HK-2 (cell line): ENCODE results near the gene CYBA.
A peak's percentile ranks its signal among the peaks of the same experiment; 100 is the strongest.
"Not testable (repeated sequence)": the region's sequence is repeated elsewhere in the genome, so short reads cannot be mapped to it uniquely, and the experiment has no call there.

ENCODE experiments used
- DNase-seq: peaks from one replicate; pipeline ENCODE4 v3.0.0-alpha.2; 2018; ENCODE audit not compliant: unreplicated experiment

The CYBA gene

GRCh38 chr16:88686439-88687253 lies 35.8 kb upstream of the CYBA start, which contains the start of gene SNAI3:
SNAI3 (minus strand) TSS chr16:88686507; CDS start chr16:88686406, 101 bp downstream.
- DNase-seq: peak; percentile 78

GRCh38 chr16:88686062-88686438 lies 35.2 kb upstream of the CYBA start:
- DNase-seq: no peak

DNA sequence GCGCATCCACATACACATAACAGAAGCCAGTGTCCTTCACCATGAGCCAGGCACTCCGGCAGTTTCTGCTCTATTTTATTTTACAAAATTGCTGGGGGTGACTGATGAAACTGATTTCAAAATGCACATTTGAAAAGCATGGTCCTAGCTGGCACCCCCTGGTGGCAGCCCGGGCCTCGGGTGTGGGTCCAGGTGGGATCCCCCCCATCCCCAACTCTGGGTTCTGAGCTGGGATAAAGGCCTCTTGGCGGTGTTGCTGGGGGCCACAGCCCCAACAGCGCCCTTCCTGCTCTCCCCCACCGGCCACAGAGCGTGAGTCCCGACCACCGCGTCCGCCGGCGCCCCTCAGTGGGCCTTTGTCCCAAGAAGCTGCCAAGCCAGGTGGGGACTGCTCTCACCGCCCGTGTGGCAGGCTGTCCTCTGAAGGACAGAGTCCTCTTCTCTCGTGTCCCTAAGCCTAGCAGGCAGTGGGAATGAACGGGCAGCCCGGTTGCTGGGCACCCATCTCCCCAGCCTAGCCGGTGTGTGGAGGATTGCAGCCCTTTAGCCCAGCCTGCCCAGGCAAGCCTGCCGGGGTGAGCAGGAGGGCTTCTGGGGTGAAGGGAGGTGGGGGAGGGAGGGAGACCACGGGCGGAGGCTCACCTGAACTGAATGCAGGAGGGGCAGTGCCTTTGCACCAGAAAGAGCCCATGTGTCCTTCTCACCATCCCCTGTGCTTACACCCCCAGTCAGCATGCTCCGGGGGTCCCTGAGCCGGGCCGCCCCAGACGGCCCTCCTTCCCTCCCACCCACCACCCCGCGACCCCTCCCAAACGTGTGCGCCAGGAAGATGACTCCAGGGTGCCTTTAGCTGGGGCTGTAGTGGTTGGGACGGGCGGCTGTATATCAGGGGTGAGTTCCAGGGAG lies 34.6 kb upstream of the CYBA start:
- no peak for DNase-seq

- no peak for DNase-seq
Observed at GRCh38 chr16:88684569-88685155, 33.8 kb upstream of the CYBA start.

GRCh38 chr16:88681709-88682451 lies 31.0 kb upstream of the CYBA start:
- DNase-seq: no peak

DNA sequence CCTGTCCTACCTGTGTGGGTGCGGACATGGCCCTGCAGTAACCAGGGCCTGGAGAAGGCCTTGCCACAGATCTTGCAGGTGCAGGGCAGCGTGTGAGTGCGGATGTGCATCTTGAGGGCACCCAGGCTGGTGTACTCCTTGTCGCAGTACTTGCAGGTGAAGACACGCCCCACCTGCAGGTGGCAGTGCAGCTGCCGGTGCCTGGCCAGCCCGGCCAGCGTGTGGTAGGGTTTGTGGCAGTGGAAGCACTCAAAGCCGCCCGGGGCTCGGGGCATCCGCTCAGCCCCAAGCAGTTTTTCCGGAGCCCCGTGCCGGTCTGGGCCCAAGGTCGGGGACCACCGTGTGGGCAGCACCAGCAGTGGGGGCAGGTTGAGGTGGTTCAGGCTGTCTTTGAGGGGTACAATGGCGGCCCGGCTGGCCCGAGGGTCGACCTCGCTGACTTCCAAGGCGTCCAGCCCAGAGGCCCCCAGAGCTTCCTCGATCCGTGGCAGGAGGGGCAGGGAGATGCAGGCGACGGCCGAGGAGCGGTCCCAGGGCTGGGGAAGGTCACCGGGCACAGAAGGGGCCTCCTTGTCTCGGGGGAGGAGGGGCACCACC lies 30.3 kb upstream of the CYBA start:
- DNase-seq: no peak

DNA sequence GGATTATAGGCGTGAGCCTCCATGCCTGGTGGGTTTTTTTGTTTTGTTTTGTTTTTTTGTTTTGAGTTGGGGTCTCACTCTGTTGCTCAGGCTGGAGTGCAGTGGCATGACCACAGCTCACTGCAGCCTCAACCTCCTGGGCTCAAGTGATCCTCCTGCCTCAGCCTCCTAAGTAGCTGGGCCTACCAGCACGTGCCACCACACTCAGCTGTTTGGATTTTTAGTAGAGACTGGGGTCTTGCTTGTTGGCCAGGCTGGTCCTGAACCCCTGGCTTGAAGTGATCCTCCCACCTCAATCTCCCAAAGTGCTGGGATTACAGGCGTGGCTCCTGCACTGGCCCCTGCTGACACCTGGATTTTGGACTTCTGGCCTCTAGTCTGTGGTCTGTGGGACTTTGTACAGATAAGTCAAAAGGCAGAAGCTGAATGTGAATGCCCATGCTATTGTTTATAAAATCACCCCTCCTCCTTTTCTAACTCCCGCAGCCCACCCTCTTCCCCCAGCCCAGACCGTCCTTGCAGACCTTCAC lies 29.8 kb upstream of the CYBA start:
- no peak for DNase-seq

DNA sequence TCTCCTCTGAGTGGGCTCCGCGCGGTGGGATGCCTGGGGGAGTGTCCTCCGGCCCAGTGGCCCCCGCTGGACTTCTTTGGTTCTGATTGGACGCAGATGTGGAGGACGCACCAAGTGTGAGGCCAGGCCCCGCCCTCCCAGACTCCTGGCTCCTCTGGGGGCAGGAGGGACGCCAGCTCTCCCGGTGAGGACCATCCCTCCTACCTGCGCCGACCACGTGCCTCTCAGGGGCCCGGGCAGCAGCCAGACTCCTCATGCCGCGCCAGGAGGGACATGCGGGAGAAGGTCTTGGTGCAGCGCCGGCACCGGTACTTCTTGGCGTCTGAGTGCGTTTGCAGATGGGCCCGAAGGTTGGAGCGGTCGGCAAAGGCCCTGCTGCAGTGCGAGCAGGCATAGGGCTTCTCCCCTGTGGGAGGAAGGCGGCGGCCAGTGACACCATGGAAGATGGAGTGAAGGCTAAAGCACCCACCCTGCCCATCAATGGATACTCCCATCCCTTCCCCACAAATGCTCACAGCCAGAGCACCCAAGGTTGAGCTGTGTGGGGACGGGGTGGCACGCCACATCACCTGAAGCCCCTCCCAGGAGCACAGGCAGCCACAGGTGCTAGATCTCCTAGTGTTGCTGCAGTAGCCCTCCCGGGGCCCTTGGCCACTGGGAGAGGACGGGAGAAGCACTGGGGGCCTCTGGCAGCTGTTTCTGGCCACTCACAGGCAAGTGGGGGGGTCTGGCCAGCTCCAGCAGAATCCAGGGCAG lies 27.5 kb upstream of the CYBA start:
- DNase-seq: no peak

DNA sequence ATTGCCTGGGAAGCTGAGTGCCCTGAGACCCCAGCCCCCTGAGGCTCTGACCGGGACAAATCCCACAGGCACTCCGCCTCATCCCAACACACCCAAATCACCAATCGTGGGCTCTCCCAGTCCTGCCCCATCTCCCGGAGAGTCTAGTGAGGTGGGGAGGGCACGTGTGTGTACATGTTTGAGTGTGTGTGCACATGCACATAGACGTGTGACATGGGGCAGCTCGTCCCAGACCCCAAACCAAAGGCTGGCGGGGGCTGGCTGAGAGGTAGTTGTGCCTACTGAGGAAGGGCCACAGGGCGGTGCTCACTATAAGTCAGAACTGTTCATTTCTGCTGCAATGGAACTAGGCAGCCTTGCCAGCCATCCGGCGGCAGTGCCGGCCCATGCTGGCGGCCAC lies 26.9 kb upstream of the CYBA start:
- no peak for DNase-seq

DNA sequence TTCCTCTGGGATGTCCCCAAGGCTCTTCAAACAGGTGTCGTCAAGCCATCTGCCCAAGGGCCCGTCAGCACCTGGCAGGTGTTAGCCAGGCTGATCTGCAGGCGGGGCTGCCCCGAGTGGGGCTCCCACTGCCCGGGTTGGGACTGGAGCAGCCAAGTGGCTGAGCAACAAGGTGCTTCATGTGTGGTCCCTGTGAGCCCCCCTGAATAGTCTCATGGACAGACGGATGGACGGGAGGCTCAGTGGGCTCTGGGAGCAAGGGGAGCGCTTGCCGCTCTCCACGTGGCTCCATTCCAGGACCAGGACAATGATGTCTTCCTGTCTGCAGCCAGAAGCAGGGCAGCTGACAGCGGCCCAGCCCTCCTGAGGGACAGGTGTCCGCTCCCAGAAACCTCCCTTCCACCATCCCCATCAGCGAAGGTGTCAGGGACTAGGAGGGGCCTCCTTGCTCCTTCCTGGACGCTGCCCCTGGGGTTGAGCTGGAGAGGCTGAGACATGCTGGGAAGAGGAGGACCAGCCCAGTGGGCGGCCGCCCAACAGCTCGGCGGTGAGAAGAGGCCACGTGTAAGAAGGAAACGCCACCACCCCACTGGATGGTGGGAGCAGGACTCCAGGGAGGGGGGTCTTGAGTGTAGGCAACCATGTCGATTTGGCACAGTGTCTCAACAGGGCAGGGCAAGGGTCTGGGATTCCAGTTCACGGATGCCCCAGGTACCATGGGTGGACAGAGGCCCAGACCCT lies 25.8 kb upstream of the CYBA start:
- no peak for DNase-seq

DNA sequence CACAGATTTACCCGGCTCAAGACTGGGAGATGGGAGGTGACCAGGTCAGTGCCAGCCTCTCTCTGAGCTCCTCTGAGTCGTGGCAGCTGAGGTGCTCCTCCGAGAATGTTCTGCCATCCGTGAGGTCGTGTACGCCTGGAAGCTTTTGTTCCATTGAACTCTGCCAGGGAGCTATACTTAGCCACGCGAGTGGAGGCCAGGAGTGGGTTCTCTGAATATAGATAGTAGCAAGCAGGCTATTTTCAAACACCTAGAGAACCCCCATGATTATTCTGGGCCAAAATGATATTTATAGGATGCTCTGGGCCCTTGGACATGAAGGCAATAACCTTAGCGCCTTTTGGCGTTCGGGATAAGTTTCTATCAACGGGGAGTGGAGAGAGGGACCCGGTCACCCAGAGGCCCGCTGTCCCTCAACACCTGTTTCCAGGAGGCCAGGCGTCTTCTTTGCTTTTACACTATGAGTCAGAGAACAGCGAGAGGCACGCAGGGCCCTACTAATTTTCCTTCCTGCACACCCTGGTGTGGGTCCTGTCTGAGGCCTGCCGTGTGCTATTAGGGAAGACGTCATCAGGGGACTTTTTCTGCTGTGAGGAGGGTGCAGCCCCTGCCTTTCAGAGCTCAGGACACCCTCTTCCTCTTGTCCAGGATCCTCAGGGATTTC lies 23.0 kb upstream of the CYBA start:
- DNase-seq: no peak

- DNase-seq: no peak
Observed at GRCh38 chr16:88672776-88673175, 21.9 kb upstream of the CYBA start.

DNA sequence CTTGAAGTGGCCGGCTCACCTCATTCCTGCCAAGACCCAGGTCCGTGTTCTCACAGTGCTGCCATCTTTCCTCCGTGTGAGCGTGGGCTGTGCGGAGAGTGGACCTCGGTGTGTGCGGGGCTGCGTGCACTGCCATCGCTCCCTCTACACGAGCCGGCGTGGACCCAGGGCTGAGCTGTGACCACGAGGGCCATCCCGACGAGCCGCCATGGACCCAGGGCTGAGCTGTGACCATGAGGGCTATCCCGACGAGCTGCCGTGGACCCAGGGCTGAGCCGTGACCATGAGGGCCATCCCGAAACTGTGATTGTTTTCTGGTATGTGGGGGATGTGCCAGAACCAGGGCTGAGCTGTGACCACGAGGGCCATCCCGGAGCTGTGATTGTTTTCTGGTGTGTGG lies 21.0 kb upstream of the CYBA start:
- DNase-seq: no peak

DNA sequence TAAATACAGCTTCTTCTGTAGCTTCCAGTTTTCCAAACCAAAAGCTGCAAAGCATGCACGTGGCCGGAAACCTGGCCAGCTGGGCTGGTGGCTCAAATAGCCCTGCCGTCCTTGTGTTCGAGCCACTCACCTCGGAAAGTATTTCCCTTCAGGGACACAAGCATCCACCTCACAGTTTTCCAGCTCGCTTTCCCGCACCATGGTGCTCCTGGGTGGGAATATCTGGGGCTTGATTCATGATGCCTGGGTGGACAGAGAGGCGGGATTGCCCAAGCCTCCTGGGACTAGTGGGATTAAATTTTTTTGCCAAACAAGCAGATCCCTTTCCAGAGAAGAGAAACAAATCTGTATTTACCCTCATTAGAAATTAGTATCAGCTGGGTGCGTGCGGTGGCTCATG lies 19.1 kb upstream of the CYBA start:
- no peak for DNase-seq

DNA sequence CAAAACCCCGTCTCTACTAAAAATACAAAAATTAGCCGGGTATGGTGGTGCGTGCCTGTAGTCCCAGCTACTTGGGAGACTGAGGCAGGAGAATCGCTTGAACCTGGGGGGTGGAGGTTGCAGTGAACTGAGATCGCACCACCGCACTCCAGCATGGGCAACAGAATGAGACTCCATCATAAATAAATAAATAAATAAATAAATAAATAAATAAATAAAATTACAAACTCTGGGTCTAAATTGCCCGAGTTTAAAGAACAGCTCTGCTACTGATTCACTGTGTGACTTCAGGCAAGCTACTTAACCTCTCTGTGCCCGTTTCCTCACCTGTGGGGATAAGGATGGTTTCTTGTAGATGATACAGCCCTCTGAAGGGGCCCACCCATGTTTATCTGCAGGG lies 18.6 kb upstream of the CYBA start:
- DNase-seq: not testable (repeated sequence)

- DNase-seq: no peak
Observed at GRCh38 chr16:88667461-88667860, 16.6 kb upstream of the CYBA start.

- DNase-seq: no peak
Observed at GRCh38 chr16:88665570-88665969, 14.7 kb upstream of the CYBA start.

- DNase-seq: no peak
Observed at GRCh38 chr16:88665148-88665547, 14.3 kb upstream of the CYBA start.
